COLO668 (cell line): ENCODE data around the gene ZBTB21.

Experiments
- DNase-seq: peaks from one replicate; lab custom pipeline; 2025; ENCODE audit not compliant: unreplicated experiment; lab: John Stamatoyannopoulos, UW

The ZBTB21 gene

DNA sequence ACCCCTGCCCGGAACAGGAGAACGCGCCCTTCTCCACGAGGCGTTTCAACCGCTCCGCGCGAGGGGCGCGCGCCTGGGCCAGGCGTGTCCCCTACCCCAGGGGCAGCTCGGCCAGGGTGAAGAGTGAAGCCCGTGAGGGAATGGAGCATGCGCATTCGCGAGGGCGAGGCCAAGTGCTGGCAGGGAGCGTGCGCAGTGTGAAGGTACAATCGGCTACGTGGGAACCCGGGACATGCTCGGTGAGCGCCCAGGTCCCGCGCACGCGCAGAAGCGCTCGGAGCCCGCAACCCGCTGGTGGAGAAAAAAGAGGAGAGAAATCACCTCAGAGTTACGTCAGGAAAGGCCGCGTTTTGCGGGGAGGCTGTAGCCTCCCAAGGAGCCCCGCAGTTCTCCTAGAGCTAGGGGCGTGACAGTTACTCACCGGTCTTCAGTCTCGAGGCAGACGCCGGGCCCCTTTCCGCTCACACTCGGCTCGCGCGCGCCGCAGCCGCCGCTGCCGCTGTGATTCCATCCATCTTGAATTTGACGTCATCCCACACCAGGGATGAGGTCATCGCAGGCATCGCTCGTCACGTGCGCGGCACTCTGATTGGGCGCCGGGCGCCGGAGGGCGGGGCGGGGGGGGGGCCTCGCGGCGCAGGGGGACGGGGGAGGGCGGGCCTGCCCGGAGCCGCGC is at the start of gene ZBTB21:
Gene ZBTB21 (minus strand): TSS at position 530 of the 676 bp plus-strand sequence. CDS start 16,265 bp downstream, outside the sequence.
- DNase-seq: peak; percentile 99

DNA sequence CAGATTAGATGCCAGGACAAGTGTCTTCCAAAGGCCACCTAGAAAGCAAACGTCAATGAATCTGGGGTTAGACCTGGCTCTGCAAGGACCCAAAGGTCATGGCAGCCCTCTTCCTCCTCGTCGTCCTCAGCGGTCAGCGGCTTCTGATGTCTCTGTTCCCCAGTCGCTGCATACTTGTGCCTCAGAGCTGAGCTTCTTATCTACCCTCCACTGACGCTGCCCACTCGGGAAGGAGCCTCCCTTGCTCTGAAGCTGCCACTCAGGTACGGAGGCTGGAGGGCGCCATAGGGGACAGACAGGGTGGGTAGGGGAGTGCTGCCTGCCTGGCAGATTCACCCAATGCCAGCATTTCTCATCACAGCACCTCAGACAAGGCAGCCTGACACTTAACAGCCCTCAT is 49.6 kb upstream of the ZBTB21 start:
- no peak for DNase-seq

GRCh38 chr21:42059141-42059540 is 49.0 kb upstream of the ZBTB21 start:
- DNase-seq: no peak

GRCh38 chr21:42058631-42059111 is 48.5 kb upstream of the ZBTB21 start:
- no peak for DNase-seq

DNA sequence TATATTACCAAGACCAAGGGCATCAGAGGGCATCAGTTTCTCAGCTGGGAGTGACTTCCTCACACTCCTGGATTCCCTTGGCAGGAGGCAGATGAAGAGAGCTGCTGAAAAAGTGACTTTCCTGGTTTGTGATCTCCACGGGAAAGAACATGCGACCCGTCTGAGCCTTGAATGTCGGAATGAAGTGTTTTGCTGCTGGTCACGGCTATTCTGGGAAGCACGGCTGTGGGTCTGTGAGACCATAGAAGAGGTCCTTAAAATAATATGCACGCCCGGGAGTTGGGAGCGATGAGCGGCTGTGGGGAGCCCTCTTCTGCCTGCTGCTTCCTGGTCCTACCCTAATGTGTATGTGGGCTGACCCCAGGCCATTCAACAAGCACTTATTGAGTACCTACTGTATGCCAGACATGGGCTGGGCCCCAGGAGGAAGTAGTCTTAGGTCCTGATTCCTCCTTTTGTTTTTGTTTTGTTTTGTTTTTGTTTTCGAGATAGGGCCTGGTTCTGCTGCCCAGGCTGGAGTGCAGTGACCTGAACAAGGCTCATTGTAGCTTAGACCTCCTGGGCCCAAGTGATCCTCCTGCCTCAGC is 47.8 kb upstream of the ZBTB21 start:
- DNase-seq: peak; percentile 36

GRCh38 chr21:42056996-42057689 is 47.0 kb upstream of the ZBTB21 start:
- DNase-seq: peak; percentile 92

DNA sequence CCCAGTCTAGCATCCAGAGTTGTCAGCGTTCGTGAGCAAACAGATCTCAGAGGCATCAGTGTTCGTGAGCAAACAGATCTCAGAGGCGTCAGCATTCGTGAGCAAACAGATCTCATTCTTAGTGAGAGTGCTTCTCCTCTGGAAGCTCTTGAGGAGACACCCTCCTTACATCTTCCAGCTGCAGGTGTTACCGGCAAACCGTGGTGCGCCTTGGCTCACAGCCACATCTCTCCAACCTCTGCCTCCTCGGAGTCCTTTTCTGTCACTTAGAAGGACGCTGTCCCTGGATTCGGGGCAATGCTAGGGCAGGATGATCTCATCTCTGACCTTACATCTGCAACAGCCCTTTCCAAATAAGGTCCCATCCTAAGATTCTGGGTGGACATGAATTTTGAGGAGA is 46.3 kb upstream of the ZBTB21 start:
- DNase-seq: peak; percentile 60

GRCh38 chr21:42055425-42055824 is 45.3 kb upstream of the ZBTB21 start:
- DNase-seq: no peak

DNA sequence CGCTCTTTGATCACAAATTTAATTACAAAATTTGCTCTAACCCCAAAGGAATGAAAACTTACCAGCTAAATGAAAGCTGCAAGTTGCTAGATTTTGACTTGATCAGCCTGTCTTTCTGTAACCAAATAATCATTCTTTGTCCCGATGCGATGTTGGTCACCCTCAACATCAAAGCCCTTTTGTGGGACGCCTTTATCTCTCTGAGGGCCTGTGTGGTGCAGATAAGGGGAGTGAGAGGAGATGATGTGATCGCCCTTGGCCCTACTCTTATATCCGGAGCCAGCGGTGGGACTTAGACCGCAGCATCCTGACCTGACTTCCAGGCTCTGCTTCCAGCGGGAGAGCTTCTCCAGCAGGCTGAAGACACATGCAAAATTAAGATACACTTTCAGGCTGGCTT is 41.6 kb upstream of the ZBTB21 start:
- no peak for DNase-seq

DNA sequence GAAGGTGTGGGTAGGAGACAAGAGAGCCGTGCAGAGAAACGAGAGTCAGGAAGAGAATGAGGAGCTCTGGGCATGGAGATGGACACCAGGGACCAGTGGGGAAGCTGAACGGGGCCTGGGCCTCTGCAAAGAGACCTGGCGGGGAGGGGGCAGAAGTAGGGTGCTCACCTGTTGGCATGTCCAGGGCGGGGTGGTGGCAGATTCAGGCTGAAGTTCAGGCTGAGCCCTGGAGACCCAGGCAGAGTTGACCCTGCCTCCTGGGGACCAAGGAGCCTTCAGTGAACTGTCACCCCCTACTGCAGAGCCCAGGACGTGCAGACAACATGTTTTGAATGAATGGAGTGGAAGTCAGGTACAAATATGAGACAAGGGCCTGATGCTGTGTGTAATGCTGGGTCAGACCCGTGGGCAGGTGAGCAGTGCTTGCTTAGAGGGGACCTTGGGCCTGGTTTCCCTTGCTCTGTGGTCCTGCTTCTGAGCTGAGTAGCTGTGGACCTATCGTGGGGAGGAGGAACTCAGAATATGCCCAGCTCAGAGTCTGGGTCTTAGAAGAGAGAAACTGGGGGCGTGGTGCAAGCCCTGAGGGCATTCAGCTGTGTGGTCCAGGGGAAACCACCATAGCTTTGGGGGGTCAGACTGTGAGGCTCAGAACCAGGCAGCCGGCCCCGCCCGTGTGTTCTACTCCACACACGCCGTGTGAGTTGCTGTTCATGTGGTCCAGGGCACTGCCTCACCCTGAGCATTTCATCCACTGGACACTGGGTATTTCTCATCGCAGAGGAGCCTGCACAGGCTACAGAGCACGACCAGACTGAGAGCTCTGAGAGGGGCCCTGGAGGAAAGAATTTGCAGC is 39.6 kb upstream of the ZBTB21 start:
- DNase-seq: no peak

DNA sequence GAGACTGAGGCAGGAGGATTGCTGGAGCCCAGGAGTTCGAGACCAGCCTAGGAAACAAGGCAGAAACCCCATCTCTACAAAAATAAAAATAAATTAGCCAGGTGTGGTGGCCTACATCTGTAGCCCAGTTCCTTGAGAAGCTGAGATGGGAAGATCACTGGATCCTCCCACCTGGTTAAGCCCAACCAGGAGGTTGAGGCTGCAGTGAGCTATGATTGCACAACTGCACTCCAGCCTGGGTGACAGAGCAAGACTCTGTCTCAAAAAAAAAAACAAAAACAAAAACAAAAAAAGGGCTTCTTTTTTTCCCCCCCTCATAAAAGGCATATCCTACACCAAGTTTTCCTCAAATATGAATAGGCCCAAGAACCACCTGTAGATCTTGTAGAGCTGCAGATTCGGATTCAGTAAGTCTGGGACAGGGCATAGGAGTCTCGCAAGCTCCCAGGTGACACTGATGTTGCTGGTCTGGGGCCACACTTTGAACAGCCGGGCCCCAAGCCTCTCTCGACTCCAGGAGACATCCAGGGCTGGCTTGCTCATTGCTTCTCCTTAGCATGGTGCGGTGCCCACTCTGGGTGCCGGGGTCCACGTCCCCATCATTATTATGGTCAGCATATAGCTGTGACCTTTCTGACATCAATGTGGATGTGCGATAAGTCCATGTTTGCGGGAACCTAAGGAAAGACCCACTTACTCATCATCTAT is 38.9 kb upstream of the ZBTB21 start:
- no peak for DNase-seq

- no peak for DNase-seq
Measured at GRCh38 chr21:42047821-42048613, 37.9 kb upstream of the ZBTB21 start.

GRCh38 chr21:42044871-42045495 is 34.8 kb upstream of the ZBTB21 start:
- no peak for DNase-seq

DNA sequence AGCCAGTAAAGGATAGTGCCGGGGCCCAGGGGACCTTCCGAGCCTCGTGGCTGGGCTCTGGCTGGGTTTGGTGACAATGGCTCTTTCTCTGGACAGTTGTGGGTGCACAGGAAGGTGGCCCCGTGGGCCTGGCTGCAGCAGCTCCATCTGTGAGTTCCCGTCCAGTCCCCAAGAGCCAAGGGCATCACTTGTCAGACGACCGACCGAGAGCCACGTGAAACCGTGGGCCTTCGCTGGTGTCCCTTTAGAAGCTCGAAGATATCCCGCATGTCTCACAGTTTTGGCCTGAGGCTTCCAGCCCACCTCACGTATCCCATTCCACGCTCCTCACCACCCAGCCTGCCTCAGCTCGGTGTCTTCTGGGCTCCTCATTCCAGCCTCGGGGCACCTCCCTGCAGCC is 33.8 kb upstream of the ZBTB21 start:
- no peak for DNase-seq

DNA sequence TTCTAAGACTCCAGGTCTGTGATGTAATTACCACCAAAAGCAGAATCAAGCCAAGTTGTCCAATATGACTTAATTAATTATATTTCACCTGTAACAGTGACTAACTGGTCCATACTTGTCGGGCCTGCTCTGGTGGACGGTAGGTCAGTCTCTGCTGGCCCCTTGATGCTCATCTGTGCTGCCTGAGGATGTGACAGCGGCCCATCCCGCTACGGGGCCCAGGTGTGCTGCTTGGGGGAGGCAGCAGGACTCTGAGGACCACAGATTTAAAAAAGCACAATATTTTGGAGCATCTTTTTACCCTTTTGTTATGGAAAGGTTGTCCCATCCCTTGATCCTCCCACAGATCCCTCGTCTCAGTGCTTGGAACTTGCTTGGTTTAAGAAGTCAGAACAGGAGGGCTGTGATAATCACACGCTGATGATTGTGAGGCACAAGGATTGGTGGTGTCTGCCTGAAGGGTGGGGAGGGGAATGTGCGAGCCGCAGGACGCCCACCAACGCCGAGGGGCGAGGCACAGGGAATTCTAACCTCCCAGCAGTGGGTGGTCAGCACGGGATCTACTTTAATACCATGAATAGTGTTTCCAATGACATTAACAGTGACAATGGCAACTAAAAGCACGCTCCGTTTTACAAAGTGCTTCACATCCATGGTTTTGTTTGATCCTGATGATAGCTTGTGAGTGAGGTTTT is 33.2 kb upstream of the ZBTB21 start:
- no peak for DNase-seq

DNA sequence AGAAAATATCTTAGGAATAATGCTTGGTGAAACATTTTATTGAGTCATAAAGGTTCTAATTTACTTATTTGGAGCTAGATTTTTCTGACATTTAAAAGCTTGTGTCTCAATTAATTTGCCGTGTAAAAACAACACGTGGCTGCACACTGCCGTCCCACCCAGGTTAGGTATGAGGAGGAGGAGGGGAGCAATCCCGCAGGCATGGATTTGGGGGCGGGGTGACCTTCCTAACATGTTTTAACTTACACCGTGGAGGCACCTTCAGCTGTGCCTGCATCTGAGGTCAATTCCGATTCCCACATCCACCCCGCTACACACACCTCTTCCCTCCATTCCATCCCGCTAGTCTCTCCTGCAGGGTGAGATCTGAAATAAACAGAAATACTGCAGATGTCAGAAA is 32.5 kb upstream of the ZBTB21 start:
- DNase-seq: peak; percentile 53

DNA sequence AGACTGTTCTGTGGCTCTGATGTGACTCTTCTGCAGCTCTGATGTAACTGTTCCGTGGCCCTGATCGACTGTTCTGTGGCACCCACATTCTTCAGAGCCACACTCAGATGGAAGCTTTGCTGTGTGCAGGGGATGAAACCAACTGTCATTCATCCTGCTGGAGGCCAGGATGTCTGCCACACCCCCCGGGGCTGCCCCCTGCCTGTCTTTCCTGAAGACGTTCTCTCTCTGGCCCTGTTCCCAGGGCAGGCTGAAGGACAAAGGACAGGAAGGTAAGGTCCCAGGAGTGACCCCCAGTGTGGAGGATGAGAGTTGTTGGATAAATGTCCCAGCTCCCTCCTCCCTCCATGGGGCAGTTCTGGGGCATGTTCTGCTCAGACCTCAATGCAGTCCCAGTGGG is 31.6 kb upstream of the ZBTB21 start:
- DNase-seq: no peak

DNA sequence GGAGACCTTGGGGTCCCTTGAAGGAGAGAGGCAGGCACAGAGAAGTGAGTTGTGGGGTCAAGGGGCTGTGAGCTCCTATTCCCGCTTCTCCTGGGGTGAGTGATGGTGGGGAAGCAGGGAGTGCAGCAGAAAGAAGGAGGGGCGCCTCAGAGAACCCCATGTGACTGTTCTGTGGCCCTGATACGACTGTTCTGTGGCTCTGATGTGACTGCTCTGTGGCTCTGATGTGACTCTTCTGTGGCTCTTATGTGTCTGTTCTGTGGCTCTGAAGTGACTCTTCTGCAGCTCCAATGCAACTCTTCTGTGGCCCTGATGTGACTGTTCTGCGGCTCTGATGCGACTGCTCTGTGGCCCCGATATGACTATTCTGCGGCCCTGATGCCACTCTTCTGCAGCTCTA is 31.1 kb upstream of the ZBTB21 start:
- DNase-seq: no peak
